ENCODE data around the gene ZNF516.

ZNF516 gene

GRCh38 chr18:76376225-76376624 is 118.8 kb downstream of the ZNF516 start:
- no peak for DNase-seq

- DNase-seq = no peak
Measured at GRCh38 chr18:76374330-76375281, 120.4 kb downstream of the ZNF516 start.

- no peak for DNase-seq
Measured at GRCh38 chr18:76373297-76373696, 121.7 kb downstream of the ZNF516 start.

GRCh38 chr18:76371301-76372203 is 123.5 kb downstream of the ZNF516 start:
- DNase-seq = no peak

GRCh38 chr18:76370686-76371085 is 124.4 kb downstream of the ZNF516 start:
- no peak for DNase-seq

GRCh38 chr18:76370201-76370600 is 124.8 kb downstream of the ZNF516 start:
- DNase-seq = no peak

- no peak for DNase-seq
Measured at GRCh38 chr18:76369791-76370190, 125.3 kb downstream of the ZNF516 start.

- DNase-seq = no peak
Measured at GRCh38 chr18:76368976-76369375, 126.1 kb downstream of the ZNF516 start.

GRCh38 chr18:76368271-76368670 is 126.8 kb downstream of the ZNF516 start:
- no peak for DNase-seq

- DNase-seq = no peak
Measured at GRCh38 chr18:76367168-76368125, 127.6 kb downstream of the ZNF516 start.

- no peak for DNase-seq
Measured at GRCh38 chr18:76365561-76365960, 129.5 kb downstream of the ZNF516 start.

GRCh38 chr18:76364282-76365259 is 130.5 kb downstream of the ZNF516 start:
- DNase-seq = no peak

GRCh38 chr18:76363436-76364120 is 131.5 kb downstream of the ZNF516 start:
- DNase-seq = no peak

- DNase-seq = no peak
Measured at GRCh38 chr18:76362676-76363075, 132.4 kb downstream of the ZNF516 start.

- DNase-seq = no peak
Measured at GRCh38 chr18:76361219-76361618, 133.8 kb downstream of the ZNF516 start.

- DNase-seq = no peak
Measured at GRCh38 chr18:76359909-76360308, 135.1 kb downstream of the ZNF516 start.

GRCh38 chr18:76358774-76359173 is 136.3 kb downstream of the ZNF516 start:
- DNase-seq = no peak

GRCh38 chr18:76357585-76358260 is 137.3 kb downstream of the ZNF516 start:
- DNase-seq = no peak

- no peak for DNase-seq
Measured at GRCh38 chr18:76357174-76357573, 137.9 kb downstream of the ZNF516 start.

- DNase-seq = no peak
Measured at GRCh38 chr18:76356666-76357065, 138.4 kb downstream of the ZNF516 start.
